ENCODE data around the gene SCN5A.

DNA sequence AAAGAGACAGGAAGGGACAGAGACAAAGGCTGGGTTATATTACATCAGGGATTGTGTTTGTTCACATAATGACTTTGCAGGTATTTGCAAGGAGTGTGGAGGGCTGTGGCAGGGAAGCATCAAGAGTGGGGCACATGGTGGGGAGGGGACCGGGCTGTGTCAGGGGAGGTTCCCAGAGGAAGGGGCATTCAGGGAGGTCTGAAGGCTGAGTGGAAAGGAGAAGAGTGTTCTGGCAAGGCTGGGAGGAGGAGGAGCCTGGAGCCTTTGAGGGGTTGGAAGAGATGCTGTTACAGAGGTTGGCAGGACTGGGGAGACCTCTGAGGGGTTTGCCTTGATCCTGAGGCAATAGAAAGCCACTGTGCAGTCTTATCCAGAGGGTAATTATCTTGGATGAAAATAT is 103.9 kb downstream of the SCN5A start:
- TF ChIP-seq EZH2 (IDR thresholded peaks at IDR 0.05; ENCODE audit: borderline replicate concordance) (no peak), EZH2phosphoT487 (IDR thresholded peaks at IDR 0.05; ENCODE audit: low read depth, severe bottlenecking, unreplicated experiment) (no peak)
- TF ChIP-seq, protein P1, sequence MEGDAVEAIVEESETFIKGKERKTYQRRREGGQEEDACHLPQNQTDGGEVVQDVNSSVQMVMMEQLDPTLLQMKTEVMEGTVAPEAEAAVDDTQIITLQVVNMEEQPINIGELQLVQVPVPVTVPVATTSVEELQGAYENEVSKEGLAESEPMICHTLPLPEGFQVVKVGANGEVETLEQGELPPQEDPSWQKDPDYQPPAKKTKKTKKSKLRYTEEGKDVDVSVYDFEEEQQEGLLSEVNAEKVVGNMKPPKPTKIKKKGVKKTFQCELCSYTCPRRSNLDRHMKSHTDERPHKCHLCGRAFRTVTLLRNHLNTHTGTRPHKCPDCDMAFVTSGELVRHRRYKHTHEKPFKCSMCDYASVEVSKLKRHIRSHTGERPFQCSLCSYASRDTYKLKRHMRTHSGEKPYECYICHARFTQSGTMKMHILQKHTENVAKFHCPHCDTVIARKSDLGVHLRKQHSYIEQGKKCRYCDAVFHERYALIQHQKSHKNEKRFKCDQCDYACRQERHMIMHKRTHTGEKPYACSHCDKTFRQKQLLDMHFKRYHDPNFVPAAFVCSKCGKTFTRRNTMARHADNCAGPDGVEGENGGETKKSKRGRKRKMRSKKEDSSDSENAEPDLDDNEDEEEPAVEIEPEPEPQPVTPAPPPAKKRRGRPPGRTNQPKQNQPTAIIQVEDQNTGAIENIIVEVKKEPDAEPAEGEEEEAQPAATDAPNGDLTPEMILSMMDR (IDR thresholded peaks at IDR 0.05; ENCODE audit: poor library complexity), result no peak

All from hepatocyte (in vitro differentiated cells).